Mesothelial cell of epicardium (in vitro differentiated cells): Measurements from ENCODE around the gene RBM23. TPM values are rescaled to one million over a fixed set of nuclear protein-coding genes. Genes with fewer than 3 reads are reported as not detected.
A peak's percentile ranks its signal among the peaks of the same experiment; 100 is the strongest.

Source experiments
- DNase-seq, 2 experiments: peaks; one replicate each; pipeline ENCODE4 v3.0.0; 2021; ENCODE audit warnings: low spot score in 2 of 2; ENCODE audit not compliant: unreplicated experiment in 2 of 2
- H3K27ac Mint-ChIP-seq: 2 replicates; pipeline ENCODE4 v1.8.0; 2021; ENCODE audit warnings: mixed read lengths
- H3K27me3 Mint-ChIP-seq: 2 replicates; pipeline ENCODE4 v1.8.0; 2021; ENCODE audit warnings: low read depth, mixed read lengths
- H3K36me3 Mint-ChIP-seq: 2 replicates; pipeline ENCODE4 v1.8.0; 2021; ENCODE audit warnings: mixed read lengths
- H3K4me1 Mint-ChIP-seq: 2 replicates; pipeline ENCODE4 v1.8.0; 2021; ENCODE audit warnings: mixed read lengths
- H3K4me3 Mint-ChIP-seq: 2 replicates; pipeline ENCODE4 v1.8.0; 2021; ENCODE audit warnings: mild to moderate bottlenecking, moderate library complexity, mixed read lengths
- H3K9me3 Mint-ChIP-seq: 2 replicates; pipeline ENCODE4 v1.8.0; 2021; ENCODE audit warnings: mixed read lengths
- total RNA-seq: library from RNA; stranded (reverse); gene quantifications from 3 replicates; pipeline ENCODE4 v1.2.1, GENCODE V29; 2021
- TF ChIP-seq, protein P1 (sequence below): fragments of 200-600 bp; sonication (generic); IDR thresholded peaks from one replicate; pipeline ENCODE4 v1.5.0; 2021; ENCODE audit warnings: antibody characterized with exemption; ENCODE audit not compliant: unreplicated experiment

Gene RBM23
- total RNA-seq, 1 donor from 2014 or later: 97.9 TPM

DNA sequence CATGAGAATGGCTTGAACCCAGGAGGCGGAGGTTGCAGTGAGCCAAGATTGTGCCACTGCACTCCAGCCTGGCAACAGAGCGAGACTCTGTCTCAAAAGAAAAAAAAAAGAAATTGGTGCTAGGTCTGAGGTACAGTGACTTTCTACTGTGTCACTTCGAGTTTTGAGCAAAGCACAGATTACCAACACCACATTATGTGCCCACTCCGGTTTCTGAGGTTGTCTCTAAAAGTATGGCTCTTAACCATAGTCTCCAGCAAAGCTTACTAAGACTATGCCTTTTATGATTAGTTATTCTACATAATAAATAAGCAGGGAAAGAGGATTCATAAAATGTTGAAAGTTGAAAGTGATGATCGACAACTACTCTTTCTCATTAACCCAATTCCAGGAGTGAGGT lies 8.0 kb downstream of the RBM23 start:
- no peak overlapping the region for H3K4me3 Mint-ChIP-seq
- H3K4me1 Mint-ChIP-seq: peaks cover 5% of the 10 kb centered on the region
- TF ChIP-seq, protein P1, sequence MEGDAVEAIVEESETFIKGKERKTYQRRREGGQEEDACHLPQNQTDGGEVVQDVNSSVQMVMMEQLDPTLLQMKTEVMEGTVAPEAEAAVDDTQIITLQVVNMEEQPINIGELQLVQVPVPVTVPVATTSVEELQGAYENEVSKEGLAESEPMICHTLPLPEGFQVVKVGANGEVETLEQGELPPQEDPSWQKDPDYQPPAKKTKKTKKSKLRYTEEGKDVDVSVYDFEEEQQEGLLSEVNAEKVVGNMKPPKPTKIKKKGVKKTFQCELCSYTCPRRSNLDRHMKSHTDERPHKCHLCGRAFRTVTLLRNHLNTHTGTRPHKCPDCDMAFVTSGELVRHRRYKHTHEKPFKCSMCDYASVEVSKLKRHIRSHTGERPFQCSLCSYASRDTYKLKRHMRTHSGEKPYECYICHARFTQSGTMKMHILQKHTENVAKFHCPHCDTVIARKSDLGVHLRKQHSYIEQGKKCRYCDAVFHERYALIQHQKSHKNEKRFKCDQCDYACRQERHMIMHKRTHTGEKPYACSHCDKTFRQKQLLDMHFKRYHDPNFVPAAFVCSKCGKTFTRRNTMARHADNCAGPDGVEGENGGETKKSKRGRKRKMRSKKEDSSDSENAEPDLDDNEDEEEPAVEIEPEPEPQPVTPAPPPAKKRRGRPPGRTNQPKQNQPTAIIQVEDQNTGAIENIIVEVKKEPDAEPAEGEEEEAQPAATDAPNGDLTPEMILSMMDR: no peak
- no peak overlapping the region for H3K27ac Mint-ChIP-seq
- H3K36me3 Mint-ChIP-seq: peaks cover 21% of the 10 kb centered on the region
- no peak for DNase-seq
- no peaks in the 10 kb centered on the region for H3K9me3 Mint-ChIP-seq
- no peaks in the 10 kb centered on the region for H3K27me3 Mint-ChIP-seq

DNA sequence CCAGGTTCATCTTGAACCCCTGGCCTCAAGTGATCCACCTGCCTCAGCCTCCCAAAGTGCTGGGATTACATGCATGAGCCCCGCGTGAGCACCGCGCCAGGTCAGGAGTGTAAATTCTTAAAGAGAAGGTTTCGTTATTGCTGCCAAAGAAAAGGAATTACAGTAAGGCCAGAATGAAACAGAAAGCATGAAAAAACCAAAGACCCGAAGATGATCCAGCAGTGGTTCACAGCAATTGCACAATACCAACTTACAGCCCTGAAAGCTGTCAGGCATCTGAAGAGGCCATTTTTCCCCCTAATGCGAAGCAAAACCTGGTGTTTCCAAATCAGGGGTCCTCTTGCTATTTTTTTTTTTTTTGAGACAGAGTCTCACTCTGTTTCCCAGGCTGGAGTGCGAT lies 10.3 kb downstream of the RBM23 start:
- H3K9me3 Mint-ChIP-seq: no peaks in the 10 kb centered on the region
- peaks cover 5% of the 10 kb centered on the region for H3K4me1 Mint-ChIP-seq
- H3K36me3 Mint-ChIP-seq: peaks cover 39% of the 10 kb centered on the region
- no peak for DNase-seq
- TF ChIP-seq, protein P1: no peak
- no peak overlapping the region for H3K27ac Mint-ChIP-seq
- H3K27me3 Mint-ChIP-seq: no peaks in the 10 kb centered on the region
- no peak overlapping the region for H3K4me3 Mint-ChIP-seq

DNA sequence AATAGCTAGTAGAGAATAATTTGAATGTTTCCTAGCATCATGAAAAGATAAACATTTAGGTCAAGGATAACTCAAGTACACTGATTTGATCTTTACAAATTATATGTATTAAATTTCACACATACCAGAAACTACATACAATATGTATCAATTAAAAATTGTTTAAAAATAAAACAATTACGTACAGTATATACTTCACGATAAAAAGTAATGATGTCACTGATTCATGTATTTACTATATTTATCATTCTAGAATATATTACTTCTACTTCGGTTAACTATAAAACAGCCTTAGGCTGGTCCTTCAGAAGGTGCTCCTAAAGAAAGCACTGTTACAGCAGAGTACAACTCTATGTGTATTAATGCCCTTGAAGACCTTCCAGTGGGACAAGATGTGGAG lies 11.5 kb downstream of the RBM23 start:
- Mint-ChIP-seq H3K36me3 (peaks cover 40% of the 10 kb centered on the region), H3K9me3 (no peaks in the 10 kb centered on the region), H3K27ac (no peak overlapping the region), H3K4me1 (peaks cover 3% of the 10 kb centered on the region), H3K4me3 (no peak overlapping the region), H3K27me3 (no peaks in the 10 kb centered on the region)
- TF ChIP-seq, protein P1: no peak
- no peak for DNase-seq

DNA sequence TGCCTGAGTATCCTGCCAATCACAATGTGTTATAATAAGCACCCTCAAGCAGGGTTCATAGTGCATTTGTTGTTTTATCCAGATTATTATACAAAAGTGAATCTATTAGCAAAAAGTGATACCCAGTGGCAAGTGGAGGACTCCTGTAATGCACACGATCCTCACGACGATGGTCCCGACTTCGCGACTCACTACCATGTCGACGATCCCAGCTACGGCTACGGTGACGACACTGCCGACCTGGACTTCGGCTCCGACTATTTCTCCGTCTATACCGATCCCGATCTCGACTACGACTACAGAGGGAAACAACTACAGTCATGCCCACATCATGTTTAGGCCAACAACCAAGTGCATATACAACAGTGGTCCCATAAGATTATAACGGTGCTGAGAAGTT lies 12.9 kb downstream of the RBM23 start:
- TF ChIP-seq, protein P1: no peak
- H3K4me1 Mint-ChIP-seq: no peaks in the 10 kb centered on the region
- no peak for DNase-seq
- H3K9me3 Mint-ChIP-seq: no peaks in the 10 kb centered on the region
- H3K27me3 Mint-ChIP-seq: no peaks in the 10 kb centered on the region
- peaks cover 49% of the 10 kb centered on the region for H3K36me3 Mint-ChIP-seq
- H3K27ac Mint-ChIP-seq: no peak overlapping the region
- no peak overlapping the region for H3K4me3 Mint-ChIP-seq

DNA sequence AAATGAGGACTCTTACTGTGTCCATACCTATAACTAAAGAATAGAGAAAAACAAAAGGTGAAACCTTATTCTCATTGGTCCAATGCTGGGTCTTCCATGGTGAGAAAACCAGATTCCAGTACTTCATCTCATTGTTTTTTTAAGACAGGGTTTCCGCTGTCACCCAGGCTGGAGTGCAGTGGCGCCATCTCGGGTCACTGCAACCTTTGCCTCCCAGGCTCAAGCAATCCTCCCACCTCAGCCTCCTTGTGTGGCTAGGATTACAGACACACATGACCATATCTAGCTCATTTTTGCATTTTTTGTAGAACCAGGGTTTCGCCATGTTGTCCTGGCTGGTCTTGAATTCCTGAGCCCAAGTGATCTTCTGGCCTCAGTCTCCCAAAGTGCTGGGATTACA lies 13.3 kb downstream of the RBM23 start:
- TF ChIP-seq, protein P1: no peak
- no peaks in the 10 kb centered on the region for H3K4me1 Mint-ChIP-seq
- no peaks in the 10 kb centered on the region for H3K9me3 Mint-ChIP-seq
- H3K27ac Mint-ChIP-seq: no peak overlapping the region
- DNase-seq: no peak
- no peak overlapping the region for H3K4me3 Mint-ChIP-seq
- H3K36me3 Mint-ChIP-seq: peaks cover 50% of the 10 kb centered on the region
- H3K27me3 Mint-ChIP-seq: no peaks in the 10 kb centered on the region

DNA sequence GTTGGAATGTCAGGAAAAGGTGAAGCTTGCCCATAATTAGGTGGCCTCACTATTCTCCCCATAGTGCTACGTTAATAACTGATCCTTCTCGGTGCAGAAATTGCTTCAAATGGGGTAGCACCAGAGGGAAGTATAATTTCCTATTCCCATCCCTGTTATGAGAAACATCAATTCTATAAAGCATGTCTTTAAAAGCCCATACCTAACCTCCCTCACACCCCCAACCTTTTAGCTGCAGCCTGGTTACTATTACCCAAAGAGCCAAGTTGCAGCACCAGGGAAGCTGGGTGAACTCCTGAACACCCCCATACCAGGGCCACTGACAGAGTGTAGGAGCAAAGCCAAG lies 15.2 kb downstream of the RBM23 start:
- H3K4me1 Mint-ChIP-seq: no peaks in the 10 kb centered on the region
- H3K36me3 Mint-ChIP-seq: peaks cover 44% of the 10 kb centered on the region
- H3K27ac Mint-ChIP-seq: peak overlapping the region; percentile 14
- H3K4me3 Mint-ChIP-seq: no peak overlapping the region
- H3K27me3 Mint-ChIP-seq: no peaks in the 10 kb centered on the region
- TF ChIP-seq, protein P1: no peak
- DNase-seq: no peak
- no peaks in the 10 kb centered on the region for H3K9me3 Mint-ChIP-seq
